ENCODE measurements around the gene EXOC4.
"Not testable (repeated sequence)": the region's sequence is repeated elsewhere in the genome, so short reads cannot be mapped to it uniquely, and the experiment has no call there.

Gene EXOC4

DNA sequence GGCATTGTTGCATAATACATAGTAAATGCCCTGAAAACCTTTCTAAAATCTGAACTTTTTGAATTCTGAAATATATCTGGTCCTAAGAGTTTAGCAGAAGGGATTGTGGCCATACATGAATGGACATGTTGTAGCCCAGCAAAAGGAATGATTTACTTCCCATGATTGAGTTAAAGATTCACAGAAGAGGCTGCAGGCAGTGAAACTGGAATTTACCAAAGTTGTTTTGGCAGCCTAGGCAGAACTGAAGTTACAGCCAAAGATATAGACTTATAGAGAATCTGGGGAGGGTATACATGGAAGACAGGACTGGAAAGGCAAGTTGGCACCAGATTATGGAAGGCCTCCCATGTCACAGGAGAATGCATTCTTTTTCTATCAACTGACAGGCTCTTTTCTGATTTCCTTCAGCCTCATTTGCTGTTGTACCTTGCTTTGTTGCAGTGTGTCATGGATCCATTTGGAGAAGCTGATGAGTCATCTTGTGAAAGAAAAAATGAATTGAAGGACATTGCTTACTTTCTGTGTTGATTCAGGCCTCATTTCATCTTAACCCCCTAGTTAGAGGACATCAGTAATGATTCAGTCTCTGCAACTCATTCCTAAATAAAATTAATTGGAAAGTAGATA is 518.1 kb downstream of the EXOC4 start:
- DNase-seq: no peak

DNA sequence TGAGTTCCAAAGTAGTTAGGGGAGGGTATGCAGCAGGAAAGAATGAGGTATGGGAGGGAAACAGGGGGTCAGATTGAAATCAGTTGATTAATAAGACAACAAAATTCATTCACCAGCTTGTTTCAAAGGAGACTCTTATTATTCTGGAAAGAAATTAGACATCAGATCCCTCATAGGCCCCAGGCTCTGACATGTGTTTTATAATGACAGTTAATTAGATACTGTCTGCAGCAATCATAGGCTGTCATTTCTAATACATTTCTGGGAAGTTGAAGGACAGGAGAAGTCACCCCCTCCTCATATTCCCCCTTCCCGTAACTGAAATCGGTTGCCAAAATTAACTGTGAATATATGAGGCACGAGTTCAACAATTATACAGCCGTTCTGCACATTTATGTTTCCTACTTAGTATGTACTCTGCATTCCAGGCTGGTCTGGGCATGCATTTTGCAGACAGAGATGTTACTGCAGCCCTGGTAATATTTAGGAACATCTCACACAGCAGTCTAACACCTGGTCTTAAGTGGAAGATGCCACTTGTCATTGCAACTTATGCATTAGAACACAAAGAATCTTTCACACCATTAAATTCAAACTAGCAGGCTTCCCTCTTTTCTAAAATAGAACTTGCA is 519.0 kb downstream of the EXOC4 start:
- no peak for DNase-seq

GRCh38 chr7:133773601-133774000 is 520.7 kb downstream of the EXOC4 start:
- DNase-seq: no peak

- DNase-seq: no peak
Observed at GRCh38 chr7:133775201-133775600, 522.3 kb downstream of the EXOC4 start.

GRCh38 chr7:133776266-133776665 is 523.4 kb downstream of the EXOC4 start:
- no peak for DNase-seq

DNA sequence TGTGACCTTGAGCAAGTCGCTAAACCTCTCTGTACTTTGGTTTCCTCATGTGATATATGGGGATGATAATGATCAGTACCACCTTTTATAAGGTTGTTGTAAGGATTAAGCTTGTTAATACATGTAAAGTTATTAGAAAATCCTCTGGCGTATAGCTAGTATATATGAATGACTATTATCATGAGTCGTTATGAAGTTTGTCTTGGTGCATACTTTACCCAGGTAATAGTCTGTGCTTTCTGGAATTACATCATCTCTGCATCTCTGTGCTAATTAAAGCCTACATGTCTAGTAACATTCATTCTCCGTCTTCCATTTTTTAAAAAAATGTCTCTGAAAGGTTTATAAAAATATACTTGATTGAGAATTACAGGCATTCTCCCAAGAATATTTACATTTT is 524.8 kb downstream of the EXOC4 start:
- DNase-seq: no peak

DNA sequence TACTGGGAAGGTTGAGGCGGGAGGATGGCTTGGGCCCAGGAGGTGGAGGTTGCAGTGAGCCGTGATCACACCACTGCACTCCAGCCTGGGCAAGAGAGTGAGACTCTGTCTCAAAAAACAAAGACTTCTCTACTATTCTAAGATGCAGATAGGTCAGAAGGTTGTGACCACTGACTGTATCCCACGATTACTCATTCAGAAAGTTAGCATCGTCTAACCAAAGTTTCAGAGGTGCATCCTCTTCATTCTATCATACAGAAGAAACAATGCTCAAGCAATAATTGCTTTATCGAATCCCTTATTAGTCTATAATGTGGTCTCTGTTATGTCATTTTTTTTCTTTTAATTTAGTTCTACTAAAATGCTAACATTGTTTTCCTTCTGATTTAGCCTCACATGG is 525.6 kb downstream of the EXOC4 start:
- DNase-seq: no peak

DNA sequence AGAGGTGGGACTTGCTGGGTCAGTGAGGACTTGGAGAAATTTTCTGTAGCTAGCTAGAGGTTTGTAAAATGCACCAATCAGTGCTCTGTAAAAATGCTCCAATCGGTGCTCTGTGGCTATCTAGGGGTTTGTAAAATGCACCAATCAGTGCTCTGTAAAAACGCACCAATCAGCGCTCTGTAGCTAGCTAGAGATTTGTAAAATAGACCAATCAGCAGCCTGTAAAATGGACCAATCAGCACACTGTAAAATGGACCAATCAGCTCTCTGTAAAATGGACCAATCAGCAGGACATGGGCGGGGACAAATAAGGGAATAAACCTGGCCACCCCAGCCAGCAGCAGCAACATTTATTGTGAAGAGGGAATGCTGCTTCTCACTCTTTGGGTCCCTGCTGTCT is 526.7 kb downstream of the EXOC4 start:
- DNase-seq: not testable (repeated sequence)

DNA sequence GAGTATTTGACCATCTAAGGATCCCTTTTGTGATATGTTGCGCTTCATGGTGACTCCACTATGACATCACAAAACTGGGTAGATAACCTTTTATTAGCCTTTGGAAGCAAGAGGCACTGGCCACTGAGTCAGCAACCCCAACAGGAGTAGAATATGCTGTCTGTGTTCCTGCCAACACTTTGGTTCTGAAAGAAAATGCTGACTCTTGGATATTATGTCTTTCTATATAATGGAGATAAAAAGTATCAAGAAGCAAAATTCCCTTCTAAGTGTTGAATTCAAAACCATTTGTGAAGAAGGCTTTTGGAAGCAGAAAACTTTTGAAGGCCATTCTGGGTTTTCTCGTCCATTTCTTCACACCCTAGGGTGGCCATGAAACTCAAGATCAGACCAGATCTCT is 528.0 kb downstream of the EXOC4 start:
- no peak for DNase-seq

GRCh38 chr7:133781486-133782090 is 528.7 kb downstream of the EXOC4 start:
- DNase-seq: no peak

GRCh38 chr7:133782470-133782869 is 529.6 kb downstream of the EXOC4 start:
- no peak for DNase-seq

DNA sequence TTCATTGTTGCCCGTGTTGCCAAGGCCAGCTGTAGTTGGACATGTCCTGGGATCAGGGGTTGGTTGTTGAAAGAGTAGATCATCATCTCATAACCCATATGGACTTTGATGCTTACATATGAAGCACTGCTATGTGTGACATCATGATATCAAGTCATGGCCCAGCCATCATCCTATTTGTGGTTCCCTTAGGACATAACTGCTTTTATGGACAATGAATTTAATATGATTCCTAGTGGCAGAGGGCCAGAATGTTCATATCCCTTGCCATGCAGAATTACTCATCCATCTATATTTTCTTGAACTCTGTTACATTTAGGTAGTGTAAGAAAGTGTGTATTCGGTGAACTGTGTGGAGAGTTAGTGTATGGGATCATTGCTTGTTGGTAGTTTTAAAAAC is 530.4 kb downstream of the EXOC4 start:
- DNase-seq: no peak

- DNase-seq: no peak
Observed at GRCh38 chr7:133784486-133785001, 531.7 kb downstream of the EXOC4 start.

DNA sequence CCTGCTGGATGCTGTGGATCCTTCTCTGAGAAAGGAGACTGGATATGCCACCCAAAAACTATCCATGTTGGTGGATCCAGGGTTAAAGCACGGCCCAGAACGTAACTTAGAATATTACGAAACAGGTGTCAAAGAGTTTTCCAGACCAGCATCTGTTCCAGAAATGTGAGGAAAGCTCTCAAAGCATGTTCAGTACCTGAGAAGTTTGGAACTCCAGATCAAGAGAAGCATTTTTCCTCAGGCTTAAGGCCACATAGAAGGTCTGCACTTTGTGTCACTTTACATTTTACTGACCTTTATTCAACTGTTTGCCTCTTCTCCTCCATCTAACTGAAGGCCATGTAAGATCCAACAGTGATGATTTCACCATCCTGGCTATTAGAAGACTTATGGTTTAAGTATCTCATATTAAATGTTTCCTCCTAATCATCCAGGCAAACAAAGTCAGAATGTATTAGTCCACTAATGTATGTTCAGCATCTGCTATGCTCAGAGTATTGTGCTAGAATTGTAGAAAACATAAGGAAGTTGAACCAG is 533.6 kb downstream of the EXOC4 start:
- DNase-seq: no peak

DNA sequence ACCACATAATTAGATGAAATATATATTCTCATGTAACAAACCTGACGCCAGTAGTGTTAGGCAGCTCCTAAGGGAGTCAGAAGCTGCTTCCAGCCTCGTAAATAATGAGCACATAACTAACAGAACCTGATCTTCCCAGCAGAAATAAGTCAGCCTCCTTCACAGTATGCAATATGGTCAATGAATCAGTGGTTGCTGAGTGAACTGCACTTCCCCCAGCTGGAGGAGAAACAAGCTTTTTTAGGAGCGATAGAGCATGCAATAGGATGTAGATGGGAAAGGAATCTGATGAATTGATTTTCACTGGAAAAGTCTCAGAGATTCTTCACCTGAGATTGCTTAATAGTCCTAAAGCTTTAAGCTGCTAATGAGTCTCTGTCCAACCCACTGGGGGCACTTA is 537.1 kb downstream of the EXOC4 start:
- DNase-seq: no peak

DNA sequence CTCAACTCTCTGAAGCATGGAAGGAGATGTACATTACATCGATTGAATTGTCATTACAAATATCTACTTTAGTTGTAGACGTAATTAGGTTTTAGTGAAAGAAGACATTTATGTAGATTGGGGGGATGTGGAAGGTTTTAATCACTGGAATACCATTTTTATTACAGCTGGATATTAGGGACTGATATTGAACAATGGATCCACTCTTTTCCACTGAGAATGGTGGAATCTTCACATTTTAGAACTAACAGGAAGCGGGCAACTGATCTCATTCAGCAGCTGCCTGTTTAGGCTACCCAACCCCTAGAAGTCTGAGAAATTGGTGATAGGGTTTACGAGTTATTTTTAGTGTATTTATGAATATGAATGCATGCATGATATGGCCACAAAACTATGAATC is 538.0 kb downstream of the EXOC4 start:
- no peak for DNase-seq

GRCh38 chr7:133794479-133794878 is 541.6 kb downstream of the EXOC4 start:
- no peak for DNase-seq

DNA sequence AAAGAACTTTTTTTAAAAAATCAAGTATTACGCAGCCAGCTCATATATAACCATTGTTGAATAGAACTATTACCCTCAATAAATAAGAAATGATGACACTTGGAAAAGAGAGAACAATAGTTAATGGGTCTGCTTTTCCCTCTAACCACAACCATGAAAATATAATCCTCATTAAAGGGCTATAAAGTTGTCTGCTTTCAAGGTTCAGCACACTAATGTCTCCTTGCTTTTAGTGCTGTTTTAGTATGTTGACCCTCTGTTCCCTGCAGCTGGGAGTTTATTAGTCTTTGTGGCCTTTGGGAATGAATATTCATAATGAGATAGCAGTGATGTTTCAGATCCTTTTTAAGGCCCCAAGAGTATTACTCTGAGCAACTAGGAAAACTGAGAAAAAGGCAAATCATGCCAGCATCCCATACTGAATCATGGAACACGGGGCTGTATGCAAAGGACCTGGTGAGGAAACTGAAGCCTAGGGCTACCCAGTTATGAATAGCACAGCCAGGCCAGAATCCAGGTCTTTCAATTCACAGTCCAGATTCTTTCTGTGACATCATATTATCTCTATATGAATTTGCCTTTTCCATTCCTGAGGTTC is 542.3 kb downstream of the EXOC4 start:
- DNase-seq: no peak

DNA sequence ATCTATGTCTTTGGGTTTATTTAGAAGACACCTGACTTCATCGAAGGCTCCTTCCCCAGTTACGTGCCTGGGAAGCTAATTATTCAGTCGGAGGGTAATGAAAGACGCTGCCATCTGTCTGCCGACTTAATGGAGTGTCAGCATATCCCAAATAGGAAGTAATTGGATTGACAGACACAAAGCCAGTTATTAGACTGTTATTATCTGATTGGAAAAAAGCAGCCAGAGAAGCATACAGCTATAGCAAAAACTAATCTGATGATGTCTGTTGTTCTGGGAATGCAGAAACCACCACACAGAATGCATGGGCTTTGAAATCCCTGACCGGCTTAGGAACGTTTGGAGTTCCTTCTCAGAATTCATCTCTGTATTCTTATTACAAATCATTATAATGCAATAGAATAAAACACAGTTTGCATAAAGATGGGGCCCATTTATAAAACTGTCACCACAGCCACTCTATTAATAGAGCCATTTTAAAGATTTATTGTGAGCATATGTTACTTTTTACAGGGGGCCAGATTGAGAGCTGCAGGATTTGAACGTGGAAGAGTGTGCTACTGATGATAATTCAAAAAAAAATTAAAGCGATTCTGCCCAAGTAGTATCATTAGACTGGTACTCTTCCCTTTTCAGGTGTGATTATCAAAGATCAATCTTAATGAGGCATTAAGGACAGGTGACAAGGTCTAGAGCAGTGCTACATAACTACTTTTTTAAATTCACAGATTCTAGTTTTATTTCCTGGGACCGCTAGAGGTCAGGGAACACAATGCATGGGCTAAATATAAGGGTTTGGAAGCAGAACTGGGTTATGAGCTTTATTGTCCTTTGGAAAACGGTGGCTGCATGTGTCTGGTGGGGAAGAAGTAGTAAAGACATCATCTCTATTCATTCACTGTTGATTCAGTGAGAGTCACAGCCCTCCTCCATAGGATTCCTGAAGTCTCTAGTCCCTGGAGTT is 544.2 kb downstream of the EXOC4 start:
- DNase-seq: no peak

GRCh38 chr7:133797818-133798520 is 545.1 kb downstream of the EXOC4 start:
- no peak for DNase-seq

GRCh38 chr7:133801341-133801740 is 548.5 kb downstream of the EXOC4 start:
- DNase-seq: no peak

DNA sequence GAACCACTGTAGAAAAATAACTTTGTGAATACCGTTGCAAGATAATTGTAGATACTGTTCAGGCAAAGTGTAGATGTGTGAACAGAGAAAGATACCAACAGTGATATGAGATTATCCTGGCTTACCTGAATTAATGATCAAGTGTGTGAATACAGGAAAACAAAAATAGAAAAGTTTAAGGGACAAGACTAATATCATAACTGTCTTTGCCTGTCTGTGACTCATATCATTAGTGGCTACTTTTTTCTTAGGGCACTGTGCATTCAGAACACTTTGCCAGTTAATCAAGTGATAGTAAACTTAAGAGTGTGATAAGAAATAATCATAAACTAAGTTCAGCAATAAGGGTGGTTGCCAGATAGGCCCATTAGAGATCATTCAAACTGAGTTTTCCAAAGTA is 551.2 kb downstream of the EXOC4 start:
- DNase-seq: no peak

Measured in activated naive CD4-positive, alpha-beta T cell treated with Interleukin-2 at 50 U/mL for 16 hours (primary cell).